Fibroblast of lung (primary cell): ENCODE measurements around the gene ENPP7. TPM values are rescaled to one million over a fixed set of nuclear protein-coding genes. Genes with fewer than 3 reads are reported as not detected.

ENCODE experiments used
- DNase-seq, 2 donors: peaks; one replicate each; pipeline versions ENCODE4 v3.0.0 to v3.0.0-alpha.2; 2010; ENCODE audit warnings: low read depth in 2 of 2
- H2AFZ ChIP-seq: 2 replicates; pipeline ENCODE4 v1.5.1; 2012; ENCODE audit warnings: low read length, control low read depth, inconsistent platforms
- H3K27ac ChIP-seq: 2 replicates; pipeline ENCODE4 v1.5.1; 2011; ENCODE audit warnings: low read length, control low read depth; ENCODE audit not compliant: insufficient read depth
- H3K27me3 ChIP-seq: 2 replicates; pipeline ENCODE4 v1.5.1; 2011; ENCODE audit warnings: mild to moderate bottlenecking, low read length; ENCODE audit not compliant: control insufficient read depth, insufficient read depth
- H3K36me3 ChIP-seq: 2 replicates; pipeline ENCODE4 v1.5.1; 2011; ENCODE audit warnings: low read length; ENCODE audit not compliant: control insufficient read depth, insufficient read depth
- H3K4me1 ChIP-seq: 2 replicates; pipeline ENCODE4 v1.5.1; 2011; ENCODE audit warnings: low read length; ENCODE audit not compliant: control insufficient read depth, insufficient read depth; ENCODE audit errors: extremely low read depth
- H3K4me2 ChIP-seq: 2 replicates; pipeline ENCODE4 v1.5.1; 2011; ENCODE audit warnings: low read length, control low read depth; ENCODE audit not compliant: insufficient read depth; ENCODE audit errors: extremely low read depth
- H3K4me3 ChIP-seq, 4 experiments: fragments of 200-600 bp in 1 of 4; sonication (generic) in 1 of 4; replicated peaks in 1 of 4; 2 replicates each; pipeline ENCODE4 v1.5.1; 2011 to 2016; ENCODE audit warnings: low read length in 4 of 4, low read depth in 3 of 4, mild to moderate bottlenecking in 3 of 4, control low read depth in 2 of 4, inconsistent platforms in 1 of 4, mixed read lengths in 1 of 4; ENCODE audit not compliant: insufficient read depth in 1 of 4; ENCODE audit errors: control extremely low read depth in 1 of 4
- H3K79me2 ChIP-seq: 2 replicates; pipeline ENCODE4 v1.5.1; 2012; ENCODE audit warnings: mild to moderate bottlenecking, low read length, inconsistent platforms; ENCODE audit not compliant: control insufficient read depth, insufficient read depth
- H3K9ac ChIP-seq: 2 replicates; pipeline ENCODE4 v1.5.1; 2011; ENCODE audit warnings: mild to moderate bottlenecking, low read length, control low read depth; ENCODE audit not compliant: insufficient read depth
- H3K9me3 ChIP-seq: 2 replicates; pipeline ENCODE4 v1.5.1; 2012; ENCODE audit warnings: low read depth, low read length; ENCODE audit not compliant: control insufficient read depth, insufficient read depth
- H4K20me1 ChIP-seq: 2 replicates; pipeline ENCODE4 v1.5.1; 2011; ENCODE audit warnings: low read length; ENCODE audit not compliant: control insufficient read depth, insufficient read depth; ENCODE audit errors: extremely low read depth
- EZH2 ChIP-seq: IDR thresholded peaks from 2 replicates; pipeline ENCODE4 v1.5.1; 2012; ENCODE audit warnings: low read length, control low read depth, mild to moderate bottlenecking; ENCODE audit errors: missing control alignments
- polyA plus RNA-seq, 2 donors: library from polyadenylated mRNA; depleted of rRNA in 1 of 2; stranded (reverse) in 1 of 2; unstranded in 1 of 2; fragments of >200 nt; gene quantifications; 2 replicates each; pipeline ENCODE4 v1.2.1, GENCODE V29; 2011 to 2012; ENCODE audit warnings: missing spikeins in 1 of 2
- total RNA-seq: library from RNA; depleted of rRNA; stranded (reverse); fragments of >200 nt; gene quantifications from 2 replicates; pipeline ENCODE4 v1.2.1, GENCODE V29; 2014
- TF ChIP-seq, protein P1 (sequence below), 2 donors: IDR thresholded peaks in 1 of 2; conservative IDR thresholded peaks in 1 of 2; 1 replicate in 1 of 2; 2 replicates in 1 of 2; pipeline ENCODE4 v1.5.1; 2011 to 2012; ENCODE audit warnings: low read length in 2 of 2, control low read depth in 1 of 2, inconsistent platforms in 1 of 2, low read depth in 1 of 2, mild to moderate bottlenecking in 1 of 2

The ENPP7 gene
- total and polyA plus RNA-seq, 2 donors (not counting 1 experiment from before 2014, with no cell fraction given), result not detected

DNA sequence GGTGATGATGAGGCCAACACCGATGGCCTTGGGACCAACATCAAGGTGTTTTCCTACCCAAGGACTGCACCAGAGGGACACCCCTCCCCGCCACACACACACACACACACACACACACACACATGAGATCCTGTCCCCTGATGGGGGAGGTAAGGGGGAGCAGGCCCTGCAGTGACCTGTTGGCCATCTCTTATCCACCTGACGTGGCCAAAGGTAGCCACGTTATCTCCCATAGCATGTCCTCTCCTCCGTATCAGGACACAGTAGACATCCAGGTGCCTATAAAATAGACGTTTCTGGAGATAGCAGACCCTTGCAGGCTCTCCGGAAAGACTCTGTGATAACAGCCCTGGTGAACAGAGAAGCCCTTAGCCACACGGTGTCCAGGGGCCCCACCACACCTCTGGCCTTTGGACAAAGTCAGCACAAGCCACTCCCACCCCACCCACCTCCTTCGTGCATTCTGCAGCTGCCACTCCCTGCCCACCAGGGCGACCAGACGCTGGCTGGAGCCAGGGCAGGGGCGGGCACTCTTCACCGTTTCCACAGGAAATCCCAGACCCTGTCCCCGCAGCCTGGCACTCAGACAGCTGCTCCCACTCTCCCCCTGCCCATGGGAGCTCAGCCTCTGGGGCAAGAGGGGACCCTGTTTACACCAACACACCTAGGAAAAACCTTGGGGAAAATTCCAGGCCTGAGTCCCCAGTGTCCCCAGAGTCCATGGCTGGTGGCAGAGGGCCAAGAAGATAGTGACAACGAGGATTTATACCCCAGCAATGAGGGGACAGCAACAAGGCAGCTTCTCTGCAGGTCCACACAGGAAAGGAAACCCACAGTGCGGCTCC lies 15.4 kb upstream of the ENPP7 start:
- Histone ChIP-seq H3K79me2 (no peaks in the 10 kb centered on the region), H3K9me3 (no peaks in the 10 kb centered on the region), H3K9ac (no peak overlapping the region), H3K4me2 (no peak overlapping the region), H2AFZ (no peak overlapping the region), H3K4me3 (no peak overlapping the region), H4K20me1 (no peaks in the 10 kb centered on the region), H3K4me1 (no peaks in the 10 kb centered on the region), H3K27ac (no peak overlapping the region), H3K27me3 (no peaks in the 10 kb centered on the region), H3K36me3 (no peaks in the 10 kb centered on the region)
- DNase-seq, result no peak
- TF ChIP-seq EZH2, result no peak

DNA sequence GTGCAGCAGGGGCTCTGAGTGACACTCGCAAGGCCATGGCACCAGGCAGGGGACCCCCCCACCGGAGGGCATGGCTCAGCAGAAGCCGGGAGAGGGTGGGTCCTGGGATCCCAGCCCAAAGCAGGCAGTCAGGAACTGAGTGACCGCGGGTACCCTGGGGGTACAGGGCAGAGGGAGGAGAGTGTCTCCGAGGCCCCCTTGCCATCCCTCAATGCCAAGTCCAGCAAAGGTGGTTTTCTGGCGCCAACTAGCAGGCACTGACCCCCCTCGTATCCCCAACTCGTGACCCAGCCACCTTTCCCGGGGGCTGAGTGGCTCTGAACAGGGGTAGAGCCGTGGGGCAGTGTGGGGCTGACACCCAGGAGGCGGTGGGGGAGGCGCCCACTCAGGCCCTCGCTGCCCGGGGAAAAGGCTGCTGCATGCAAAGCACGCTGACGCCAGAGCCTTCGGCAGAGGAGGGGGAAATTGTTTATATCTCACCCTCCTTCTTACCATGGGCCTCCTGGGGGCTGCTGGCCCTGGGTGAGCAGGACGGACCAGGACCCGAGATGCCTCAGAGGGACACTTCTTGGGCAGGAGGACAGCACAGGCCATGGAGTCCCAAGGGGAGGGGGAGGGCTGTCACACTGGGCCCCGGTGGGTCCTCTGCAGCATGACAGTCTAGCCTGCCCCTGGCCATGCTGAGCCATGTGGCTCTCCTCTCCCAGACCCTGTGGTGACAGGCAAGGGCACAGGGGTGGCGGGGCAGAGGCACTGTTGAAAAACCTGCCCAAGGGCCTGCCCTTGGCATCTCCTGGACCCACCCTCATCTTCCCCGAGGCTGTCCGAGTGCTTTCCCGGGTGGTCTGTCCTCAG lies 14.6 kb upstream of the ENPP7 start:
- H3K36me3 ChIP-seq, result no peaks in the 10 kb centered on the region
- DNase-seq, result no peak

DNA sequence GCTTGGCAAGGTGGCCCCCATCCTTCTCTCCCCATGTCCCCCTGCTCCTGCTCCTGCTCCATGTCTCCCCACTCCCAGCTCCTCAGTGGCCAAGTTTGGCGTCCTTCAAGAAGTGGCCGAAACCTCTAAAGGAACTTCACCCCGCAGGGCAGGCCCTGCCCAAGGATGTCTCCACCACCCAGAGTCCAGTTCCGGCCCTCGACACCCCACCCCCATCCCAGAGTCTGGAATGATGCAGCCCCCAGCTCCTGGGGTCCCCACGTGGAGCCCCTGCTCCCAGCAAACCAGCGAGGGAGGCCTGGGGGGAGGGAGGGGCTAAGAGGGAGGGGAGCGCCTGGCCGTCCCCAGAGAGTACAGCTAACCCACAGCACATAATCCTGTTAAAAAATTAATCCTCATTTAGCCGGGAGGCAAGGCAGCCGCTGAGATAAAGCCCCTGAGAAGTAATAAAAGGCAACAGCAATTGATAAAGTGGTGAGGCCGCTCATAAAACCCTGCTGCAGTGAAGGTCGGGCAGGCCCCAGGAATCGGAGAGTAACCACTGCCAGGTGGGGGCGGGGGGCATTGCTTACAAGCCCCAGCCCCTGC lies 9.9 kb upstream of the ENPP7 start:
- TF ChIP-seq, protein P1, sequence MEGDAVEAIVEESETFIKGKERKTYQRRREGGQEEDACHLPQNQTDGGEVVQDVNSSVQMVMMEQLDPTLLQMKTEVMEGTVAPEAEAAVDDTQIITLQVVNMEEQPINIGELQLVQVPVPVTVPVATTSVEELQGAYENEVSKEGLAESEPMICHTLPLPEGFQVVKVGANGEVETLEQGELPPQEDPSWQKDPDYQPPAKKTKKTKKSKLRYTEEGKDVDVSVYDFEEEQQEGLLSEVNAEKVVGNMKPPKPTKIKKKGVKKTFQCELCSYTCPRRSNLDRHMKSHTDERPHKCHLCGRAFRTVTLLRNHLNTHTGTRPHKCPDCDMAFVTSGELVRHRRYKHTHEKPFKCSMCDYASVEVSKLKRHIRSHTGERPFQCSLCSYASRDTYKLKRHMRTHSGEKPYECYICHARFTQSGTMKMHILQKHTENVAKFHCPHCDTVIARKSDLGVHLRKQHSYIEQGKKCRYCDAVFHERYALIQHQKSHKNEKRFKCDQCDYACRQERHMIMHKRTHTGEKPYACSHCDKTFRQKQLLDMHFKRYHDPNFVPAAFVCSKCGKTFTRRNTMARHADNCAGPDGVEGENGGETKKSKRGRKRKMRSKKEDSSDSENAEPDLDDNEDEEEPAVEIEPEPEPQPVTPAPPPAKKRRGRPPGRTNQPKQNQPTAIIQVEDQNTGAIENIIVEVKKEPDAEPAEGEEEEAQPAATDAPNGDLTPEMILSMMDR (conservative IDR thresholded peaks at IDR 0.05 in 1 of 2, IDR thresholded peaks at IDR 0.05 in 1 of 2; ENCODE audit: low read depth in 1 of 2, low read length in 2 of 2), result no peak
- TF ChIP-seq EZH2, result no peak
- H3K9ac ChIP-seq, result no peak overlapping the region
- H3K9me3 ChIP-seq, result no peaks in the 10 kb centered on the region
- no peaks in the 10 kb centered on the region for H3K27me3 ChIP-seq
- DNase-seq, result no peak
- H2AFZ ChIP-seq, result no peak overlapping the region
- no peaks in the 10 kb centered on the region for H3K36me3 ChIP-seq
- no peak overlapping the region for H3K27ac ChIP-seq
- H3K4me1 ChIP-seq, result no peaks in the 10 kb centered on the region
- H4K20me1 ChIP-seq, result no peaks in the 10 kb centered on the region
- H3K79me2 ChIP-seq, result no peaks in the 10 kb centered on the region
- H3K4me2 ChIP-seq, result no peak overlapping the region
- no peak overlapping the region for H3K4me3 ChIP-seq

More for the DNA sequence above, 14.6 kb upstream of the ENPP7 start:
- Histone ChIP-seq H3K27me3 (no peaks in the 10 kb centered on the region), H4K20me1 (no peaks in the 10 kb centered on the region), H3K4me1 (no peaks in the 10 kb centered on the region), H2AFZ (no peak overlapping the region), H3K79me2 (no peaks in the 10 kb centered on the region), H3K27ac (no peak overlapping the region), H3K9ac (no peak overlapping the region), H3K4me2 (no peak overlapping the region), H3K9me3 (no peaks in the 10 kb centered on the region), H3K4me3 (no peak overlapping the region)
- TF ChIP-seq, protein P1 (conservative IDR thresholded peaks at IDR 0.05 in 1 of 2, IDR thresholded peaks at IDR 0.05 in 1 of 2; ENCODE audit: low read depth in 1 of 2, low read length in 2 of 2), result no peak
- TF ChIP-seq EZH2, result no peak
